Activated CD4-positive, alpha-beta T cell treated with anti-CD3 and anti-CD28 coated beads, Interleukin-2, amount 10 ng/mL, durations not matched to agents 24 days and 14 days (primary cell): ENCODE data around the gene VAMP2. TPM values are rescaled to one million over a fixed set of nuclear protein-coding genes. Genes with fewer than 3 reads are reported as not detected.

Experiments used
- DNase-seq: peaks from one replicate; pipeline ENCODE4 v3.0.0; 2022
- H3K27ac Mint-ChIP-seq: one replicate; pipeline ENCODE4 v1.8.0; 2022; ENCODE audit warnings: mild to moderate bottlenecking, mixed read lengths
- H3K27me3 Mint-ChIP-seq: one replicate; pipeline ENCODE4 v1.8.0; 2022; ENCODE audit warnings: mixed read lengths
- H3K36me3 Mint-ChIP-seq: one replicate; pipeline ENCODE4 v1.8.0; 2022; ENCODE audit warnings: low read depth, mild to moderate bottlenecking, mixed read lengths
- H3K4me1 Mint-ChIP-seq: one replicate; pipeline ENCODE4 v1.8.0; 2021; ENCODE audit warnings: mixed read lengths
- H3K4me3 Mint-ChIP-seq: one replicate; pipeline ENCODE4 v1.8.0; 2022; ENCODE audit warnings: mild to moderate bottlenecking, moderate library complexity, mixed read lengths
- H3K9me3 Mint-ChIP-seq: one replicate; pipeline ENCODE4 v1.8.0; 2021; ENCODE audit warnings: mixed read lengths
- intact Hi-C: fragments of 100-400 bp; cut with micrococcal nuclease; formaldehyde crosslinking; loops from one replicate; pipeline ENCODE4 v1.15.1; 2023
- total RNA-seq: library from RNA; stranded (reverse); gene quantifications from 2 replicates; pipeline ENCODE4 v1.2.3, GENCODE V29; 2022

VAMP2 gene
- total RNA-seq, 1 donor from 2014 or later: 49.6 TPM

DNA sequence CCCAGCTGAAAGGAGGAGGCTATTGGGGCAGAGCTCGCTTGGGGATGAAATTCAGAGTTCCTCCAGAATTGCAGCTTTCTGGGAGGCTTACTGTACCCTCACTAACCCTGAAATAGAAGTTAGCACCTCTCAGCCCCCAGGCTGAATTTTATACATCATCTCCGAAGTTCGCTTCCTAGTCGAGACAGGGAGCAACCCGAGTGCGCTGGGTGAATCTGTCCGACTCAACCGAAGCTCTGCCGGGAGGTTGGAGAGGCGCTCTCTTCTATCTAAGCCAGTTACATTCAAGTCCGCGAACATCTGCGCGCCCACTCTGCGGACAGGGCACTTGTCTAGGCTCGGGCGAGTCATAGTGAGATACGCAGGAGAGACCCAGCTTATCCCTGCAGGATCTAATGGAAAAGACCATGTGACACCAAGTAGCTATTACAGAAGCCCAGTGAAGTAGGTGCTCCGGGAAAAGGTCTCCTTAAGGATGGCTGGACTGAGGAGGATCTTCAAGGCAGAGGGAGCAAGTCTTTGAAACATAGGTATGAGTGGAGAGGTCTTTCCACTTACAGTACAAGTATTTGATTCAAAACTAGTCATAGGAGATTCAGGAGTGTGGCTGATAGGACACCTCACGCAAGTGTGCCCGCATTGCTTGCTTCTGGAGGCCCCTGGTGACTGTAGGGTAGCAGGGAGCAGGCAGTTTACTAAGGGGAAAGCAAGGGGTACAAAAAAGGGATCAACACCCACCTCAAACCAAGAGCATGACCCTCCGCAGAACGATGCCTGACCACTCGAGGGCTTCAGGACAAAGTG lies 38.2 kb downstream of the VAMP2 start:
- Mint-ChIP-seq H3K27ac (peak overlapping the region; percentile 75), H3K4me1 (peaks cover 58% of the 10 kb centered on the region), H3K9me3 (no peaks in the 10 kb centered on the region), H3K4me3 (peak overlapping the region; percentile 91), H3K36me3 (peaks cover 6% of the 10 kb centered on the region), H3K27me3 (peaks cover 45% of the 10 kb centered on the region)
- peak; percentile 76 for DNase-seq
- intact Hi-C loops: loop anchor here (5.0 to 10.0 kb wide), 3 partner anchors 260 to 437 kb away; partner anchors contain the start of genes RPL26, TP53 and WRAP53

DNA sequence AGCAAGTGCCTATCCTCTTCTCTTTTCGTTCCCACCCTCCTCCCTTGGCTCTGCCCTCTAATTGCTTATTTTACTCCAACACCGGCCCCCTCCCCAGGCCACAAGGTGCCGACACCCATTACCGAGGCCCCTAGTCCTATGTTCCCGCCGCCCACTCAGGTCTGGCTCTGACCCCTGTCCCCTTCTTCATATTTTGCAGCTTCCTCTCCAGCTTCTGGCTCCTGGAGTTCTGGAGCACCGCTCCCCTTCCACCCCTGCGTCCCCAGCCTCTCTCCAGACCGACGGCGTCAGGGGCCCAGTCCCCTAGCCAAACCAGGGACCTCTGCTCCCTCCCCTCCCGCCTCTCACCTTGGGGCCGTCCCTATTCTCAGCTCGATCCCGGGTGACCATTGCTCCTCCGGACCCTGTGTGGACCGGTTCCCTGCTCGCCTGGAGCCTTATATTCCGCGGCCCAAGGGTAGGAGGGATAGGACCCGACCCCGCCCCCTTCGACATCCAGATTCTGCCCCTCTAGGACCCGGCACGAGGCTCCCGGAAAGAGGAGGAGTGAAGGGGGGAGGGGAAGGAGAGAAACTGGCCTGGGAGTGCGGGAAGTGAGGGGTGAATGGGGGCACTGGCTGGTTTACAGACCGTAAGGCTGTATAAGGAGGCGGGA lies 38.9 kb downstream of the VAMP2 start, which contains the start of gene HES7:
Gene HES7 (minus strand): TSS at position 412 of the 655 bp plus-strand sequence. CDS start 22 bp downstream, at position 390.
- Mint-ChIP-seq H3K27ac (peak within 1 kb of the TSS; percentile 83), H3K27me3 (peaks cover 43% of the 10 kb centered on the region), H3K36me3 (peaks cover 8% of the 10 kb centered on the region), H3K4me3 (peak within 1 kb of the TSS; percentile 91), H3K4me1 (peaks cover 63% of the 10 kb centered on the region), H3K9me3 (no peaks in the 10 kb centered on the region)
- intact Hi-C loops: loop anchor here (5.0 to 10.0 kb wide), 3 partner anchors 261 to 437 kb away; partner anchors contain the start of genes RPL26, TP53 and WRAP53
- DNase-seq: no peak

DNA sequence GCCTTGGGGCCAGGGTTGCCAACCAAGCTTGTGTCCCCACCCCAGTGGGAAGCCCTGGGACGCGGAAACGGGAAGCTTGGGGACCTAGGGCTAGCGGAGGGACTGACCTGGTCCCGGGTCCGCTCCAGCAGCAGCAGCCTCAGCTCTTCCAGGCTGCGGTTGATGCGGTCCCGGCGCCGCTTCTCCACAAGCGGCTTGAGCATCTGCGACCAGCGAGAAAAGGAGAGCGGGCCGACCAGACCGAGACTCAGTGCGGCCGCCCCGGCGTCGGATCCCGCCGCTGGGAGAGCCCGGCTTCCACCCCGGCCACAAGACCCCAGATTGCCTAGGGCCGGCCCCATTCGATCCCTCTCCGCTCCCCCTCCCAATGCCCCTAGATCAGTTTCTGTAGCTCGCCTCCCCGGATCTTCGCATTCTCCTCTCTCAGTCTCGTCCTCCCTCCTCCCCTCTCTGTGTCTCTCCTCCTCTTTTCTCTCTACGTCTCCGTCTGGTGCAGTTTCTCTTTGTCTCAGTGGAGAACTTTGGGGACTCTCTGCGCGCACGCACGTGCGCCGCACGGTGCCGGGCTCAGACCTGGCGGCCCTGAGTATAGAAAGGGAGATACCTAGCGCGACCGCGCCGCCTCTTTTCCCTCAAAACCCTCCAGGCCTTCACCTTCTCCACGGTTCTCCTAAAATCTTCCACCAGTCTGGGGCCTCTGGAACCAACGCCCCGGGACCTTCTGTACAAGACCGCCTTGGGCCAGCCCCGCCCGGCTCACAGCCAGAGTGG lies 39.6 kb downstream of the VAMP2 start:
- peak; percentile 85 for DNase-seq
- H3K36me3 Mint-ChIP-seq: peaks cover 8% of the 10 kb centered on the region
- H3K27me3 Mint-ChIP-seq: peaks cover 48% of the 10 kb centered on the region
- H3K9me3 Mint-ChIP-seq: no peaks in the 10 kb centered on the region
- H3K4me1 Mint-ChIP-seq: peaks cover 70% of the 10 kb centered on the region
- H3K4me3 Mint-ChIP-seq: peak overlapping the region; percentile 91
- H3K27ac Mint-ChIP-seq: peak overlapping the region; percentile 83
- intact Hi-C loops: loop anchor here (5.0 to 10.0 kb wide), 3 partner anchors 262 to 436 kb away; partner anchors contain the start of genes RPL26, TP53 and WRAP53

DNA sequence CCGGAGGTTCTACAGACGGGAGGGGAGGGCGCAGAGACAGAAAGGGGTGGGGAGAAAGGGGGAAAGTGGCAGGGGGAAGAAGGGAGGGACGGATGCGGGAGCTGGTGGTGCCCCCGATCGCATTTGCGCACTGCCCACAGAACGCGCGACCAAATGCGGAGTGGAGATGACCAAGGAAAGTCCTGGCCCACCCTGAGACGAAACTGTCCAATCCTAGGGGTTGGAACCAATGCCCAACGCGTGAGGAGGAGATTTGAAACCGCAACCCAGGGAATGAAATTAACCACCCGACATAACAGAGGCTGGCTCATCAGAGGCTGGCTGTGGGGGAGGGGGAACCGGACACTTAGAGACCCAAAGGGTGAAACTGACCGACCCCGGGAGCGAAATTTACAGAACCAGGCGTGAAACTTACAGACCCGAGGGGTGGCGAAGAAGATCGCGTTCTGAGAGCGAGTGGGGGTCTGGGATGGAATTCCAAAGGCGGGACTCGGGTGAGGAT lies 40.3 kb downstream of the VAMP2 start:
- Mint-ChIP-seq H3K27ac (peak overlapping the region; percentile 72), H3K4me1 (peaks cover 75% of the 10 kb centered on the region), H3K9me3 (no peaks in the 10 kb centered on the region), H3K36me3 (peaks cover 8% of the 10 kb centered on the region), H3K27me3 (peaks cover 54% of the 10 kb centered on the region), H3K4me3 (peak overlapping the region; percentile 91)
- intact Hi-C loops: loop anchor here (5.0 to 10.0 kb wide), 3 partner anchors 262 to 435 kb away; partner anchors contain the start of genes RPL26, TP53 and WRAP53
- DNase-seq: no peak

DNA sequence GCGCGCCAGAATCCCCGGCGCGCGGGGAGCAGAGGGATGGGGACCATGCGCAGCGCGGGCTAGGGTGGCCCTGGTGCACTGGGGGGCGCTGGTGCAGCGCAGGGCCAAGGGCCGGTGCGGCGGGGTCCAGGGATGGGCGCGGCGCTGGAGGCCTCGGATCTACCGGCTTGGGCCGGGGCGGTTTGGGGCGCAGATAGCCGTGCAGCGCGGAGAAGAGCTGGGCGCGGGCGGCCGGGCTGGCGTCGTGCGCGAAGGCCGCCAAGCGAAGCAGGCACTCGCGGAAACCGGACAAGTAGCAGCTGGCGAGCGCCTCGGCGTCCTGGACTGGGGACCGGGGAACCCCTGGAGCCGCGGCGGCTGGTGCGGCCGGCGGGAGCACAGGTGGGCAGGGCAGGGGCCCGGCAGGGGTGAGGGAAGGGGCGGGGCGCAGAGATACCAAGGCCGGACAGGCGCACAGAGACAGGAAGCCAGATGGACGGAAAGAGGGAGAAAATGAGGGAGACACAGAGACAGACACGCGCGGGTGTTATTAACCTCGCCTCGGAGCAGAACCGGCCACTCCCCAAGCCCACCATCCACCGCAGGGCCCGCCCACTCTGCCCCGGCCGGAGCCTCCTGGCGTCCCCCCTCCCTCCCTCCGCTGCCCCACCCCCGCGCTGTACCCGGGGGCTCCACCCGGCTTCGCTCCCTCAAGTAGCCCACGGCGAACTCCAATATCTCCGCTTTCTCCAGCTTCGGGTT lies 40.9 kb downstream of the VAMP2 start:
- DNase-seq: peak; percentile 86
- Mint-ChIP-seq H3K4me3 (peak overlapping the region; percentile 91), H3K4me1 (peaks cover 72% of the 10 kb centered on the region), H3K27ac (no peak overlapping the region), H3K27me3 (peaks cover 51% of the 10 kb centered on the region), H3K9me3 (no peaks in the 10 kb centered on the region), H3K36me3 (peaks cover 8% of the 10 kb centered on the region)
- intact Hi-C loops: loop anchor here (2.0 to 10.0 kb wide), 4 partner anchors 127 to 435 kb away; partner anchors contain the start of genes CTC1, PFAS, RPL26 and TP53

DNA sequence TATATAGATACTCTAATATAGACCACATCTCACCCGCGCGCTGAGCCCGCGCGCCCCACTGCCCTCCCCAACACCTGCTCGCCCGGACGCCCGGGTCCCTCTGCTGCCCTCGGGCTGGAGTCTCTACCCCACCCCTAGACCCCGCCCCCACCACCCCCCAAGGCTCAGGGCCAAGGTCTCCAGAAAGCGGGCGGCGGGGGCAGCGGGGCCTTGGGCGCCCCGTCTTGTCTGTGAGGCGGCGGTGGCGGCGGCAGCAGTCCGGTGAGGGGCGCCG lies 41.4 kb downstream of the VAMP2 start:
- Mint-ChIP-seq H3K27ac (no peak overlapping the region), H3K27me3 (peaks cover 54% of the 10 kb centered on the region), H3K36me3 (peaks cover 7% of the 10 kb centered on the region), H3K9me3 (no peaks in the 10 kb centered on the region), H3K4me3 (peak overlapping the region; percentile 91), H3K4me1 (peaks cover 71% of the 10 kb centered on the region)
- no peak for DNase-seq
- intact Hi-C loops: loop anchor here (2.0 to 10.0 kb wide), 4 partner anchors 127 to 434 kb away; partner anchors contain the start of genes CTC1, PFAS, RPL26 and TP53

DNA sequence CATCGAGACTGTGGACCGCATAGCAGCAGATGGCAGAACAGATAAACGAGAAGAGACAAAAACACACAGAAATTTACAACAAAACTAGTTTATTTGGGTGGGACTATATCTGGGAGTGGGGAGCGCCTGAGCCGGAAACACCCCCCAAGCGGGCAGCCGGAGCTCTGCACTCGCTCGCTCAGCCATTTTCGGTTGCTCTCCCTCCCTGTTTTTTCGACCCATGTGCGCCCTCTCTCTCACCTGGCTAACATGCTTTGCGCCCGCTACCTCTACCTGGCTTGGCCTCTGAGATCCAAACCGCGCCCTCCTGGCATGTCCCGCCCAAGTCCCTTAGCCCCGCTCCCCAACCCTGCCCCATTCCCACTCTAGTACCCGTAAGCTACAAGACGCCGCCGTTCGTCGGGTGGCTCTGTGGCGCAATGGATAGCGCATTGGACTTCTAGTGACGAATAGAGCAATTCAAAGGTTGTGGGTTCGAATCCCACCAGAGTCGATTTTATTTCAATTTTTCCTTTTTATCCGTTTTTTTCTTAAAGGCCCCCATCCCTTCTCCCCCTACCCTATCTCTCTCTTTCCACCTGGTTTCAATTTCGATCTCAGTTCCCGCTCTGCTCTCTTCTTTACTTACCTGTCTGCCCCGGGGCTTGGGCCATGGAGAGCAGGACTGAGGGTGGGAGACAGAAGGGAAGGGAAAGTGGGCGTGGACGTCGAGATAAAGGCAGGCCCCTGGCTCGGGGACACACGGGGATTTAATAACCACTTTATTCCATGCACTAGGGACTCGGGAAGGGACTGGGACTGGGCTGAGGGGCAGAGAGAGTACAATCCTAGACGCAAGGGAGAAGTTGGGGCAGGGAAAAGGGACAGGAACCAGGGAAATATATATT lies 42.0 kb downstream of the VAMP2 start:
- H3K36me3 Mint-ChIP-seq: peaks cover 7% of the 10 kb centered on the region
- DNase-seq: peak; percentile 91
- H3K4me1 Mint-ChIP-seq: peaks cover 67% of the 10 kb centered on the region
- H3K27me3 Mint-ChIP-seq: peaks cover 60% of the 10 kb centered on the region
- intact Hi-C loops: loop anchor here (1.0 to 10.0 kb wide), 7 partner anchors 19 to 433 kb away; partner anchors contain the start of genes CTC1, PFAS, RPL26 and TP53
- H3K4me3 Mint-ChIP-seq: peak overlapping the region; percentile 91
- peak overlapping the region; percentile 95 for H3K27ac Mint-ChIP-seq
- no peaks in the 10 kb centered on the region for H3K9me3 Mint-ChIP-seq

DNA sequence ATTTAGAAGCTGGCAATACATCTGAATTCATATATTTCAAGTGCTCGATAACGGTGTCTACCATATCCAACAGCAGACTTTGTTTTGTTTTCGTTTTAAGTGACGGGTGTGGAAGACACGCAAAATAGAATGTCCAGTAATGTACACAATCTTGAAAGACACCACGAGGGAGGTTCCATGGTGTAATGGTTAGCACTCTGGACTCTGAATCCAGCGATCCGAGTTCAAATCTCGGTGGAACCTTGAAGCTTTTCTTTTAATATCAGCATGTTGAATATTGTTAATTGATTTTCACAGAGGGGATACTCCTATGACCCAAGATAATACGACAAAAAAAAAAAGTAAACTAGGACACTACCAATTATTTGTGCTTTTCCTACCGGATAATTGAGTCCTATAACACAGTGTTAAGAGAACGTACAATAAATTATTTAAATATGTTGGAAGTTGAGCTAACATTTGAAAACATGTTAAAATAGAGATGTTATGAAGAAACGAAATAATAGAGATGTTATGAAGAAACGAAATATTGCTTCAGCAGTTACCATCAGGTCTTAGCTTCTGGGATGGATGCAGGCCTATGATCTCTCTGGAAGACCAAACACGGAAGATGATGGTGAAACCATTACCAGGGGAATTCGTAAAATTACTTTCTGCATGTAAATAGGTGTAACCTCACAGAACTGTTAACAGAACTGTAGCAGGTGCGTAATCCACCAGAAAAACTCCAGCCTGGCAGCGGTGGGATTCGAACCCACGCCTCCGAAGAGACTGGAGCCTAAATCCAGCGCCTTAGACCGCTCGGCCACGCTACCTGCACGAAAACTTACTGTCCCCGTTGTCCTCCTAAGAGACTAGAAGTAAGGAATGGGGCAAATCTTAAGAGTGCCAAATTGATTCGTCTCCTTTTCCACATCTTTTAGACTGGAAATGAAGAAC lies 42.9 kb downstream of the VAMP2 start:
- no peaks in the 10 kb centered on the region for H3K9me3 Mint-ChIP-seq
- intact Hi-C loops: loop anchor here (1.0 to 10.0 kb wide), 13 partner anchors 19 to 433 kb away; partner anchors contain the start of genes CTC1, PFAS, RNF227 and RPL26
- peaks cover 4% of the 10 kb centered on the region for H3K36me3 Mint-ChIP-seq
- DNase-seq: peak; percentile 96
- H3K4me1 Mint-ChIP-seq: peaks cover 60% of the 10 kb centered on the region
- H3K4me3 Mint-ChIP-seq: peak overlapping the region; percentile 91
- H3K27ac Mint-ChIP-seq: peak overlapping the region; percentile 95
- peaks cover 62% of the 10 kb centered on the region for H3K27me3 Mint-ChIP-seq

DNA sequence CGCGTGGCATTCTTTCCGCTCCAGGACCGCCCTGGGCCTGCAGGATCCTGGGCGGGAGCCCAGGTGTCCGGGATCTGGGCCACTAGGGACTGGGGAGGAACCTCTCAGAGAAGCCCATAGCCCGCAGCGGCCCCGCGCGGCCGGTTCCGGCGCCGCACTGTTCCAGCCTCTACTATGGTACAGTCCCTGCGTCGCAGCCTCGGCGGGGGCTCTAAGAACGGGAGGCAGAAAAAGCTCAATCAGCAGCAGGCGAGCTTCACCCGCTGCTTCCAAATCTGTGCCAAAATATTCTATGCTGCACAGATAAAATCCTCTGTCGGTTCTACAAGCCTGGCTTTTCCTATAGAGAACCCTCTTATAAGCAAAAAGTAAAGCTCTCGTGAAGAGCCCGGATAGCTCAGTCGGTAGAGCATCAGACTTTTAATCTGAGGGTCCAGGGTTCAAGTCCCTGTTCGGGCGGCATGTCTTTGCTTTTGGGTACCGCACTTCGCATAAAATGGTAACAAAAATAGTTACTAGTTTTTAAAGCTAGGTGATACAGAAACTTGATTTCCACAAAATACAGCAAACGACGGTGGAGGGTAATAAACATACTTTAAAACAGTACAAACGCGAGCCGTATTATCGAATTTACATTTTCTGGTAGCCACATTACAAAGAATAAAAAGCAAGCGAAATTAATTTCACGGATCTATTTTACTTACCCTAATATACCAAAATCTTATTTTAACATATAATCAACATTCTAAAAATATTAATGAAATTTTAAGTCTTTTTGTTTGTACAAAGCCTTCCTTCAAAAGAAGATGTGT lies 43.8 kb downstream of the VAMP2 start:
- peak overlapping the region; percentile 91 for H3K4me3 Mint-ChIP-seq
- peaks cover 61% of the 10 kb centered on the region for H3K27me3 Mint-ChIP-seq
- DNase-seq: peak; percentile 95
- intact Hi-C loops: loop anchor here (1.0 to 10.0 kb wide), 6 partner anchors 39 to 204 kb away; partner anchors contain the start of genes RNF227 and SLC25A35
- peaks cover 4% of the 10 kb centered on the region for H3K36me3 Mint-ChIP-seq
- peak overlapping the region; percentile 92 for H3K27ac Mint-ChIP-seq
- H3K9me3 Mint-ChIP-seq: no peaks in the 10 kb centered on the region
- H3K4me1 Mint-ChIP-seq: peaks cover 51% of the 10 kb centered on the region

DNA sequence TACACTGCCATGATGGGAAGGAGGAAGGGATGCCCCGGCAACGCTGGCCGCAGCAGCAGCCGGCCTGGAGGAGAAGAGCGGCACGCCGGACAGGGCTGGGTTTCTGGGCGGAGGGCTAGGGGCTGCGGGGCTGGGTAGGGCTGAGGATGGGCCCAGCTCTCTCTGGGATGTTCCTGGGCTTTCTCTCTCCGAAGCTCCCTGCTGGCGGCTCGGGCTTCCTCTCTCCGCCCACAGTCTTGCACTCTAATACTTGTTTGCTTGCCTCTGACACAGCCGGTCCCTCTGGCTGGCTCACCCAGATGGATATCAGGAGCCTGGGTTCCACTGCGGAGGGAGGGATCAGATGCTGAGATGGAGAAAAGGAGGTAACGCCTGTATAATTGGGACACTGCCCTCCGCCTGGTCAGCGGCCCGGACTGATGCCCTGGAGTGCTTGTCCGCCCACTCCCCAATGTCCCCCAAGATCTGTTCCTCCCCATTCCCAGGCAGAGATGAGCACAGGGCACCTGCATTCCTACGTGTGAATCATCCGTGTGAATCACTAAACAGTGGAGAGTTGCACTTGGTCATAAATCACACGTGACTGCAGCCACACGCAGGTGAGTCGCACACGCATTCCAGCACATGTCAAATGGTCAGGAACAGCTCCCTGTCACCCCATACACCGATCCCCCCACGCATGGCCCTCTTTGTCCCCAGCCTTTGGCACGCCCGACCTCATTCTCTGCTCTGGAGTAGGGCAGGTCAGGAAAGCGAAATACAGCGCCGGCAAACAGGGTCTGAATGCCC lies 44.6 kb downstream of the VAMP2 start, which contains the start of gene ALOXE3:
Gene ALOXE3 (minus strand): TSS at position 535 of the 789 bp plus-strand sequence. CDS start 524 bp downstream, at position 11.
- peak; percentile 69 for DNase-seq
- H3K27ac Mint-ChIP-seq: peak within 1 kb of the TSS; percentile 92
- intact Hi-C loops: loop anchor here (2.0 to 10.0 kb wide), 4 partner anchors 45 to 203 kb away; partner anchors contain the start of genes RNF227 and SLC25A35
- H3K27me3 Mint-ChIP-seq: peaks cover 59% of the 10 kb centered on the region
- H3K4me1 Mint-ChIP-seq: peaks cover 44% of the 10 kb centered on the region
- no peaks in the 10 kb centered on the region for H3K9me3 Mint-ChIP-seq
- peaks cover 4% of the 10 kb centered on the region for H3K36me3 Mint-ChIP-seq
- peak within 1 kb of the TSS; percentile 91 for H3K4me3 Mint-ChIP-seq
